Measurements from ENCODE around the gene FCN1.

DNA sequence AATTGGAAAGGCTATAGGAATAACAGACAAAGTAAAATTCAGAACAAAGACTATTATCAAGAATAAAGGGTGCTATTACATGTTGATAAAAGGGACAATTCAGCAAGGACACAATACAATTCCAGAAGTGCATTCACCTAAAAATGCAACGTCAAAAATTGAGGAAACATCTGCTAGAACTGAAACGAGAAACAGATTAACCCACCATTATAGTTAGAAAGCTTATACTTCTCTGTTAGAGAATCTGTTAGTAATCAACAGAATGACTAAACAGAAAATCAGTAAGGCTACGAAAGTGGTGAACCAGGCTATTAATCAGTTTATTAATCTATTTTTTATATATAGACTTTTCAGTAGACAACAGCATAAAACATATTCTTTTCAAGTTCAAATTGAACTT, 14.8 kb downstream of the FCN1 start:
- TF ChIP-seq EZH2 (IDR thresholded peaks at IDR 0.05; ENCODE audit: low read length, unreplicated experiment): no peak
- TF ChIP-seq, protein P1, sequence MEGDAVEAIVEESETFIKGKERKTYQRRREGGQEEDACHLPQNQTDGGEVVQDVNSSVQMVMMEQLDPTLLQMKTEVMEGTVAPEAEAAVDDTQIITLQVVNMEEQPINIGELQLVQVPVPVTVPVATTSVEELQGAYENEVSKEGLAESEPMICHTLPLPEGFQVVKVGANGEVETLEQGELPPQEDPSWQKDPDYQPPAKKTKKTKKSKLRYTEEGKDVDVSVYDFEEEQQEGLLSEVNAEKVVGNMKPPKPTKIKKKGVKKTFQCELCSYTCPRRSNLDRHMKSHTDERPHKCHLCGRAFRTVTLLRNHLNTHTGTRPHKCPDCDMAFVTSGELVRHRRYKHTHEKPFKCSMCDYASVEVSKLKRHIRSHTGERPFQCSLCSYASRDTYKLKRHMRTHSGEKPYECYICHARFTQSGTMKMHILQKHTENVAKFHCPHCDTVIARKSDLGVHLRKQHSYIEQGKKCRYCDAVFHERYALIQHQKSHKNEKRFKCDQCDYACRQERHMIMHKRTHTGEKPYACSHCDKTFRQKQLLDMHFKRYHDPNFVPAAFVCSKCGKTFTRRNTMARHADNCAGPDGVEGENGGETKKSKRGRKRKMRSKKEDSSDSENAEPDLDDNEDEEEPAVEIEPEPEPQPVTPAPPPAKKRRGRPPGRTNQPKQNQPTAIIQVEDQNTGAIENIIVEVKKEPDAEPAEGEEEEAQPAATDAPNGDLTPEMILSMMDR (conservative IDR thresholded peaks at IDR 0.05; ENCODE audit: low read depth, low read length): no peak
- no peak for TF ChIP-seq EZH2phosphoT487 (IDR thresholded peaks at IDR 0.05; ENCODE audit: borderline replicate concordance, low read length)
